Measurements from ENCODE around the gene HPCAL1. TPM values are rescaled to one million over a fixed set of nuclear protein-coding genes. Genes with fewer than 3 reads are reported as not detected.

The HPCAL1 gene
- total RNA-seq, 2 experiments from 2014 or later: 9.2 to 9.7 TPM

DNA sequence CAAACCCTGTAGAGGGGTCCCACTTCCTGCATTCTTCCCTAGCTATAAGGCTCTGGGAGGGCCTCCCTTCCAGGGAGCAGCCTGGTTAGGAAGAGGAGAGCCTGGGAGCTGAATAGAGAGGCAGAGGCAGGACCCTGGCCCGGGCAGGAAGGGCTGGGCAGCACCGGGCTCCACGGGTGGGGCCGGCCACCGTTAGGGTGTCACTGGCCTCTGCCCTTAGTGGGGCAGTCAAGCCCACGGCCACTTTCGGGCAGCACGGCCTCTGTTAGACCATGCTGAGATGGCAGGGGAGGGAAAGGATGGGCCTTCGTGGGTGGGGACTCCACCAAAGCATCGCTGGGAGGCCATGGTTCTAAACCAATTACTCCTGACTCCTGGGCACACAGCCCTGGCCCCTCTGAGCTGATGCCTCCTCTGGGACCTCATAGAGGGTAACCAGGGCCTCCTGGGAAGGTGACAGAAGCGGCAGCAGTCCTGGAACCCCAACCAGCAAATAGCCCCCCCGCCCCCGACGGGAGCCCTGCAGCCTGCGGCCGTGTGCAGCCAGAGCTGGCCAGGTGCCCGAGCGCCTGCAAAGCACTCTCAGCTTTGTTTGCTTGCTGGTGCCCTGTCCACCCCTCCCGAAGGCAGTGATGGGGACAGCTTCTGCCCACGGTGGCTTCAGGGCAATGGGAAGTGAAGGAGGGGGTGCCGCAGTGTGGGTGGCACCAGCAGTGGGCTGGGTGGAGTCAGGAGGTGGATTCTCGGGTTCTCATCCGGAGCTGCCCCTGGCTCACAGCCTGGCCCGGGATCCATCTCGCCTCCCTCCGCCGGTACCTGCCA, 16.3 kb upstream of the HPCAL1 start:
- no peak overlapping the region for H3K4me3 ChIP-seq (ENCODE audit: low read depth, low read length, poor library complexity, severe bottlenecking)
- no peak for DNase-seq (ENCODE audit: low spot score)
- intact Hi-C loops (cut with micrococcal nuclease; ENCODE audit: unreplicated experiment): no loop called here
- no peaks in the 10 kb centered on the region for H3K79me2 ChIP-seq (ENCODE audit: insufficient read depth, low read depth, low read length)
- no peak for TF ChIP-seq EZH2phosphoT487 (IDR thresholded peaks at IDR 0.05; ENCODE audit: borderline replicate concordance, low read depth, low read length)
- TF ChIP-seq, protein P1, sequence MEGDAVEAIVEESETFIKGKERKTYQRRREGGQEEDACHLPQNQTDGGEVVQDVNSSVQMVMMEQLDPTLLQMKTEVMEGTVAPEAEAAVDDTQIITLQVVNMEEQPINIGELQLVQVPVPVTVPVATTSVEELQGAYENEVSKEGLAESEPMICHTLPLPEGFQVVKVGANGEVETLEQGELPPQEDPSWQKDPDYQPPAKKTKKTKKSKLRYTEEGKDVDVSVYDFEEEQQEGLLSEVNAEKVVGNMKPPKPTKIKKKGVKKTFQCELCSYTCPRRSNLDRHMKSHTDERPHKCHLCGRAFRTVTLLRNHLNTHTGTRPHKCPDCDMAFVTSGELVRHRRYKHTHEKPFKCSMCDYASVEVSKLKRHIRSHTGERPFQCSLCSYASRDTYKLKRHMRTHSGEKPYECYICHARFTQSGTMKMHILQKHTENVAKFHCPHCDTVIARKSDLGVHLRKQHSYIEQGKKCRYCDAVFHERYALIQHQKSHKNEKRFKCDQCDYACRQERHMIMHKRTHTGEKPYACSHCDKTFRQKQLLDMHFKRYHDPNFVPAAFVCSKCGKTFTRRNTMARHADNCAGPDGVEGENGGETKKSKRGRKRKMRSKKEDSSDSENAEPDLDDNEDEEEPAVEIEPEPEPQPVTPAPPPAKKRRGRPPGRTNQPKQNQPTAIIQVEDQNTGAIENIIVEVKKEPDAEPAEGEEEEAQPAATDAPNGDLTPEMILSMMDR (conservative IDR thresholded peaks at IDR 0.05; ENCODE audit: low read length): no peak
- no peaks in the 10 kb centered on the region for H3K9me2 ChIP-seq (ENCODE audit: insufficient read depth, low read length)
- CTCF ChIA-PET (ENCODE audit: unreplicated experiment): no interaction called here
- BruUV-seq (replicated peaks): no TSS peak
- no peaks in the 10 kb centered on the region for H3K36me3 ChIP-seq (ENCODE audit: insufficient read depth, low read length)
- no peaks in the 10 kb centered on the region for H4K20me1 ChIP-seq (ENCODE audit: insufficient read depth, low read length)
- H3K4me2 ChIP-seq (ENCODE audit: low read length): no peak overlapping the region
- no peaks in the 10 kb centered on the region for H3K9me3 ChIP-seq (ENCODE audit: low read length)
- H2AFZ ChIP-seq (ENCODE audit: low read length): no peak overlapping the region
- no peak overlapping the region for H3K27ac ChIP-seq (ENCODE audit: low read depth, low read length, poor library complexity, severe bottlenecking)
- POLR2A ChIA-PET: interaction anchor here (1.1 to 1.3 kb wide), 3 partner anchors 8 to 21 kb away, joined by 3 to 6 read pairs (median 3); no protein-coding TSS in a partner anchor
- peaks cover 10% of the 10 kb centered on the region for H3K4me1 ChIP-seq (ENCODE audit: insufficient read depth, low read length, poor library complexity, severe bottlenecking)

DNA sequence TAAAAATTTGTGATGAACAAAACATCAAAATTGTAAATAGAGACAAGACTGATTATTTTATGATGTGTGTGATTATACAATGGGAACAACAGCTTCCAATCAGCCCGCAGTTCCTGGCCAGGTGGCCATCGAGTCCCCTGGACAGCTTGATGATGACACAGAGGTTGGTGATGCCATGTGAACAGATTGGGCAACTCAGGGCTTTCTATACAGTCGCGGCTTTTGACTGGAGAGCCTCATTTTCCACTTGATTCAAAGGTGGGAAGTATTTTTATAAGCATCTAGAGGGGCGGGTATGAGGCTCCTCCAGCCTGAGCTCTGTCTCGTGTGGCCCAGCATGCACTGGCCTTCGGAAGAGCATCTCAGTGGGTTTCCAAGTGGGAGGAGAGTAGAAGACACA, 14.9 kb upstream of the HPCAL1 start:
- Histone ChIP-seq H4K20me1 (ENCODE audit: insufficient read depth, low read length) (no peaks in the 10 kb centered on the region), H2AFZ (ENCODE audit: low read length) (no peak overlapping the region), H3K4me3 (ENCODE audit: low read depth, low read length, poor library complexity, severe bottlenecking) (no peak overlapping the region), H3K36me3 (ENCODE audit: insufficient read depth, low read length) (no peaks in the 10 kb centered on the region), H3K4me2 (ENCODE audit: low read length) (no peak overlapping the region), H3K9me3 (ENCODE audit: low read length) (no peaks in the 10 kb centered on the region), H3K79me2 (ENCODE audit: insufficient read depth, low read depth, low read length) (no peaks in the 10 kb centered on the region), H3K4me1 (ENCODE audit: insufficient read depth, low read length, poor library complexity, severe bottlenecking) (peaks cover 10% of the 10 kb centered on the region), H3K9me2 (ENCODE audit: insufficient read depth, low read length) (no peaks in the 10 kb centered on the region), H3K27ac (ENCODE audit: low read depth, low read length, poor library complexity, severe bottlenecking) (no peak overlapping the region)
- TF ChIP-seq EZH2phosphoT487 (IDR thresholded peaks at IDR 0.05; ENCODE audit: borderline replicate concordance, low read depth, low read length): no peak
- TF ChIP-seq, protein P1 (conservative IDR thresholded peaks at IDR 0.05; ENCODE audit: low read length): no peak
- ChIA-PET POLR2A (interaction anchor here (0.5 to 1.2 kb wide), 3 partner anchors 10 to 44 kb away, joined by 3 to 6 read pairs (median 3); no protein-coding TSS in a partner anchor), CTCF (ENCODE audit: unreplicated experiment) (no interaction called here)
- no TSS peak for BruUV-seq (replicated peaks)
- intact Hi-C loops (cut with micrococcal nuclease; ENCODE audit: unreplicated experiment): no loop called here
- DNase-seq (ENCODE audit: low spot score): no peak

DNA sequence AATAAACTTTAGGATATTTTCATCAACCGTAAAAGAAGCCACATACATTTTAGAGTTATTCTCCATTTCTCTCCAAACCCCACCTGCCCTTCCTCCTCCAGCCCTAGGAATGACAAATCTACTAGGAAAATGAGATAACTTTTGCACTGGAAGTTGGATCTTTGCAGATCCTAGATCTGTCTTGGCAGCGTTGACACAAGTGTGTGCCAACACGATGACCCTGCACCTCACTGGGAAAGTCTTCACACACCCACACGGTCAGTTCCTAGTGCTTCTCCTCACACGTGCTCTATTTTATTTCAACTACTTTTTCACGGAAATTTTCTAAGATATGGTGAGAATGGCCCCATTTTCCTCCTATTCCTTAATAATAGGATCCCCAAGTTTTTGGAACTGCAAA, 14.1 kb upstream of the HPCAL1 start:
- Histone ChIP-seq H3K36me3 (ENCODE audit: insufficient read depth, low read length) (no peaks in the 10 kb centered on the region), H3K4me3 (ENCODE audit: low read depth, low read length, poor library complexity, severe bottlenecking) (no peak overlapping the region), H3K4me2 (ENCODE audit: low read length) (no peak overlapping the region), H3K27ac (ENCODE audit: low read depth, low read length, poor library complexity, severe bottlenecking) (no peak overlapping the region), H2AFZ (ENCODE audit: low read length) (no peak overlapping the region), H3K9me2 (ENCODE audit: insufficient read depth, low read length) (no peaks in the 10 kb centered on the region), H4K20me1 (ENCODE audit: insufficient read depth, low read length) (no peaks in the 10 kb centered on the region), H3K79me2 (ENCODE audit: insufficient read depth, low read depth, low read length) (no peaks in the 10 kb centered on the region), H3K9me3 (ENCODE audit: low read length) (no peaks in the 10 kb centered on the region), H3K4me1 (ENCODE audit: insufficient read depth, low read length, poor library complexity, severe bottlenecking) (peaks cover 10% of the 10 kb centered on the region)
- CTCF ChIA-PET (ENCODE audit: unreplicated experiment): no interaction called here
- no TSS peak for BruUV-seq (replicated peaks)
- TF ChIP-seq, protein P1 (conservative IDR thresholded peaks at IDR 0.05; ENCODE audit: low read length): no peak
- no peak for TF ChIP-seq EZH2phosphoT487 (IDR thresholded peaks at IDR 0.05; ENCODE audit: borderline replicate concordance, low read depth, low read length)
- POLR2A ChIA-PET: no interaction called here
- intact Hi-C loops (cut with micrococcal nuclease; ENCODE audit: unreplicated experiment): no loop called here
- no peak for DNase-seq (ENCODE audit: low spot score)

Measured in OCI-LY7 (cell line).